ENCODE data around the gene PCK1. TPM values are rescaled to one million over a fixed set of nuclear protein-coding genes. Genes with fewer than 3 reads are reported as not detected.

PCK1 gene
- total and polyA plus RNA-seq, 2 of the 13 experiments (the other 11 are each of a cell fraction or from before 2014, with no cell fraction given): 6.5 to 12.6 TPM

GRCh38 chr20:57557926-57558613 lies 2.8 kb upstream of the PCK1 start (continued):
- TF ChIP-seq LRRFIP1 (CRISPR knock-in tag; conservative IDR thresholded peaks at IDR 0.05): no peak
- no peak for TF ChIP-seq SAFB2 (CRISPR knock-in tag; IDR thresholded peaks at IDR 0.05; ENCODE audit: borderline replicate concordance, low read depth)
- no peak for TF ChIP-seq NR3C1 (CRISPR knock-in tag; IDR thresholded peaks at IDR 0.05)
- TF ChIP-seq MZF1 (CRISPR knock-in tag; IDR thresholded peaks at IDR 0.05; ENCODE audit: borderline replicate concordance): no peak
- TF ChIP-seq STAT5B (CRISPR knock-in tag; IDR thresholded peaks at IDR 0.05): no peak
- TF ChIP-seq SNRNP70 (IDR thresholded peaks at IDR 0.05; ENCODE audit: low read depth, low read length): no peak
- peak; percentile 90 for TF ChIP-seq ONECUT2 (CRISPR knock-in tag; IDR thresholded peaks at IDR 0.05)
- no peak for TF ChIP-seq BRD4 (CRISPR knock-in tag; IDR thresholded peaks at IDR 0.05)
- TF ChIP-seq PHF20 (CRISPR knock-in tag; IDR thresholded peaks at IDR 0.05): 0 out of 2 replicates have a peak, but pooled peaks have one; percentile 13
- no peak for TF ChIP-seq ZNF558 (CRISPR knock-in tag; IDR thresholded peaks at IDR 0.05; ENCODE audit: borderline replicate concordance)
- no peak for TF ChIP-seq HIC2 (CRISPR knock-in tag; IDR thresholded peaks at IDR 0.05; ENCODE audit: low read depth)
- no peak for TF ChIP-seq ZNF496 (CRISPR knock-in tag; IDR thresholded peaks at IDR 0.05; ENCODE audit: insufficient replicate concordance)
- no peak for TF ChIP-seq THRA (CRISPR knock-in tag; IDR thresholded peaks at IDR 0.05; ENCODE audit: borderline replicate concordance)
- 0 out of 2 replicates have a peak, but pooled peaks have one; percentile 16 for TF ChIP-seq KLF6 (CRISPR knock-in tag; IDR thresholded peaks at IDR 0.05)
- TF ChIP-seq ZBTB7A (CRISPR knock-in tag; IDR thresholded peaks at IDR 0.05): peak; percentile 11; the same call in 1 of the 2 replicates
- TF ChIP-seq ZNF362 (CRISPR knock-in tag; IDR thresholded peaks at IDR 0.05; ENCODE audit: borderline replicate concordance): no peak
- TF ChIP-seq ZBTB25 (CRISPR knock-in tag; IDR thresholded peaks at IDR 0.05): no peak
- no peak for TF ChIP-seq ZNF18 (CRISPR knock-in tag; IDR thresholded peaks at IDR 0.05; ENCODE audit: insufficient replicate concordance)
- TF ChIP-seq MTF2 (CRISPR knock-in tag; IDR thresholded peaks at IDR 0.05; ENCODE audit: borderline replicate concordance): no peak
